LNCAP (cell line): ENCODE results near the gene PDIK1L.

Experiments used
- TF ChIP-seq, protein P1 (sequence below): fragments of 450-650 bp; IDR thresholded peaks from 2 replicates; pipeline ENCODE4 v1.5.1; 2017; ENCODE audit warnings: mild to moderate bottlenecking

The PDIK1L gene

DNA sequence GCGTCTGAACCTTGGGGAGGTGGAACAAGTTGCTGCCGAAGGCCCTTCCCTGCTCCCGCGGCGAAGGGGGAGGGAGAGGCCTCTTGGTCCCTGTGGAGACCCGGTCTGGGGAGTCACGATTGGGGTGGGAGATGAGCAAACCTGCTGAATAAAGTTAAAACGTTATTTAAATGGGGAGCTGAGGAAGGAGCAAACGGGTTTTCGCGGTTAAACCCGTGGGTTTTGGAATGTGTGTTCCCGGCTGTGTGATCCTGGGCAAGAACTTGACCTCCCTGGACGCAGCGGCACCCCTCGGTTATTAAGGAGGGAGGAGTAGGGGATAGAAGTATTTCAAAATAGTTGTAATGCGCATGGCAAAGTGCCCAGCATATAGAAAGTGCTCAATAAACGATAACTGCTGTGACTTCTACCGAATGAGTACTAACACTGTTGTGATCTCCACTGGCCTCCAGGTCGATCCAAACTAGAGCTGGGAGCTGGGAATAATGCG is 50.6 kb downstream of the PDIK1L start:
- TF ChIP-seq, protein P1, sequence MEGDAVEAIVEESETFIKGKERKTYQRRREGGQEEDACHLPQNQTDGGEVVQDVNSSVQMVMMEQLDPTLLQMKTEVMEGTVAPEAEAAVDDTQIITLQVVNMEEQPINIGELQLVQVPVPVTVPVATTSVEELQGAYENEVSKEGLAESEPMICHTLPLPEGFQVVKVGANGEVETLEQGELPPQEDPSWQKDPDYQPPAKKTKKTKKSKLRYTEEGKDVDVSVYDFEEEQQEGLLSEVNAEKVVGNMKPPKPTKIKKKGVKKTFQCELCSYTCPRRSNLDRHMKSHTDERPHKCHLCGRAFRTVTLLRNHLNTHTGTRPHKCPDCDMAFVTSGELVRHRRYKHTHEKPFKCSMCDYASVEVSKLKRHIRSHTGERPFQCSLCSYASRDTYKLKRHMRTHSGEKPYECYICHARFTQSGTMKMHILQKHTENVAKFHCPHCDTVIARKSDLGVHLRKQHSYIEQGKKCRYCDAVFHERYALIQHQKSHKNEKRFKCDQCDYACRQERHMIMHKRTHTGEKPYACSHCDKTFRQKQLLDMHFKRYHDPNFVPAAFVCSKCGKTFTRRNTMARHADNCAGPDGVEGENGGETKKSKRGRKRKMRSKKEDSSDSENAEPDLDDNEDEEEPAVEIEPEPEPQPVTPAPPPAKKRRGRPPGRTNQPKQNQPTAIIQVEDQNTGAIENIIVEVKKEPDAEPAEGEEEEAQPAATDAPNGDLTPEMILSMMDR = no peak

DNA sequence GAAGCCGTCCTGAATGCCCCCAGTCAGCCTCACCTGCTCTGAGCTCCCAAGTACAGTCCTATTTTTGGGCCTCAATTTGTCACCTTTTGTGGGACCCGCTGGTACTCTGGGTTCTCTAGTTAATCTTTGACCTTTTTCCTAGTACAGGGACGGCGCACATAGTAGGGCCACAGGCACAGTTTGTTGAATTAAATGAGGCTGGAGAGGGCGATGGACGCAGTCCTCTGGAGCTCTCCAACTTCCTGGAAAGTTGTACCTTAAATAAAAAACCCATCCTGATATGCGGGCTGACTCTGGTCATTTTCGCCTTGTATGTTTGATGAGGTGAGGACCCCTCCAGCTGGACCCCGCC is 52.0 kb downstream of the PDIK1L start:
- TF ChIP-seq, protein P1 = no peak

DNA sequence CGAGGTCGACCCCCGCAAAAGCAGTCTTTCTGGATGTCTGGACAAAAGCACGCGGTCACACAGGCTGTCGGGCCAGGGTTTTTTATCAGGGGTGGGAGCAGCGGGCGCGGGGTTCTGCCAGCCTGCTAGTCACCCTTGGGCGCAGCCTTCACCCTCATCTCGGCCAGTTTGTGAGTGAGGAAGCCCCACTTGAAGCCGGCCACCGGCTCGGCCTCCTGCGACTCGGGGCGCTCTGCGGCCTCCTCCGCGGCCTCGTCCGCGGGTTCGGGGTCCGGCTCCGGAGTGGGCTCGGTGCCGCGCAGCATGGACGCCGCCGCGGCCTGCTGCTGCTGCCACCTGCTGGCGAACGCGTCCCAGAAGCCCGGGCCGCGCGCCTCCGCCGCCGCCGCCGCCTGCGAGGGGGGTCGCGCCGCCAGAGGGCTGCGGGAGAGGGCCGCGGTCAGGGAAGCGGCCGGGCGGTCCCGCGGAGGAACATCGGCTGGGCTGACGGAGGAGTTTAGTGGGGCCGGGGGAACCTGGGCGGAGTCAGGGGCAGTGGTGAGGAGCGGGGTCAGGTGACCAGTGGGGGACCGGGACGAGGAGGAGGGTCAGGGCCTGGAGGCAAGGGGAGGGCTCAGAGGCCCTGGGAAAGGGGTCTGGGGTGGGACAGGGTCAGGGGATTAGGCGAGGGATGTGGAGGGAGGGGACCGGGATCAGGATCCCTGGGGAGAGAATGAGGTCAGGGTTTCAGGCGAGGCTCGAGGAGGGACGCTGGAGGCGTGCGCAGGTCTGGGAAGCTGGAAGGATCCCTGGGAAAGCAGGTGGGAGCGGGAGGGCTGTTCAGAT is 52.6 kb downstream of the PDIK1L start:
- TF ChIP-seq, protein P1 = peak; percentile 62

DNA sequence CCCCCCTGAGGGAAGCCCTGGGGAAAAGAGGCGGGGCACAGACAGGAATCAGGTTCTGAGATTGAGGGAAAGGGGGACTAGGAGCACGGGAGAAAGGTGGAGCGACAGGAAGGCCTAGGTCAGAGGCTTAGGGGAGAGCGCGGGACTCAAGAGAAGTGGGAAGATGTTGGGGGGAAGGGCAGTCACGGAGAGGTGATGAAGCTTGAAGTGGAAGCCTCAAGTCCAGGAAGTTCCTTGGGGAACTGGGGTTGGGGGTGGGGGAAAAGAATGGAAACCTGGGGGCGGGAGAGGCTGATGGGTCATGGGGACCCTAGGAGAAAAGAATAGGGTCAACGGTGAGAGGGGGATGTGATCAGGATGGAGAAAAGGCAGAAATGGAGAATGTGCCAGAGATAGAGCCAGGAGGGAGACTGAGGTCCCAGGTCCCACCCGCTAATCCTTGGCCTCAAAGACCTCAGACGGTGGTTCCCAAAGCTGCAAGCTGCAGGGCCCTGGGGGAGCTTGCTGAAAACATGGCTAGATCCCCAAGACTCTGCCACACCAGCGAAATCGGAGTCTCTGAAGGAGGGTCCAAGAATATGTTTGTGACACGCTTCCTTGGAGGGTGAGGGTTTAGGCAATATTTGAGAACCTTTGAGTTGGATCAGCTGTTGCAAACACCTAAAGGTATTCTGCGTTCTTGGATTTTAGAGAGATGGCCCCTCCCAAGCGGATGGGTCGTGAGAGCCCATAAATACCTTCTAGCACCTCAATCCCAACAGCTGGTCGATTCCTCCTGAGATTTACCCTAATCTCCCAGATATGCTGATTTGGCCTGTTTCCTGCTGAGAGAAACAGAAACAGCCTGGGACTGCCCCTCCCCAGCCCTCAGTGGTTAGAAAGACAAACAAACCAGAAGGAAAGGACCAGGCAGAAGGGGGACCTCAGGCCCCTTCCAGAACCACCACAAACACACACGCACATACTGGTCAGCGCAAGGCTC is 53.5 kb downstream of the PDIK1L start:
- TF ChIP-seq, protein P1 = no peak

DNA sequence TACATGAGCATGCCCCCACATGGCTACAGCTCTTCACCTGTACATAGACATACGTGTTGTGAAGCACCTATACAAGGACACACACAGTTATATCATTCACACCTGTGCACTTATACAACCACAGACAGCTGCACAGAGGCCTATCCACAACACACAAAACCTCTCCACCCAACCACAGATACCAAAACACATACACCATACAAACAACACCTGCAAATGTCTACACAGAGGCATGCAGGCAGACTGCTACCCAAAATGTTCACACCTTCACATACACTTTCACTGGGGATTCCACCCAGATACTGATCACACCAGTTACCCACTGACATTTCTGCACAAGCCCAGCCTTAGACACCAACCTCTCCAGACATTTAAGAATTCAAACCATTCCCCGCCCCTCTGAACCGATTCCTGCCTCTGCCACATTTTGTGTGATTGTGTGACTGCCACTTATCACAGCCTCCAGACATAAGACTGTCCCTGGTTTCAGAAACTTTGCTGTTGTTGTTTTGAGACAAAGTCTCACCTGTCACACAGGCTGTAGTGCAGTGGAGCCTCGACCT is 55.2 kb downstream of the PDIK1L start:
- TF ChIP-seq, protein P1 = no peak

DNA sequence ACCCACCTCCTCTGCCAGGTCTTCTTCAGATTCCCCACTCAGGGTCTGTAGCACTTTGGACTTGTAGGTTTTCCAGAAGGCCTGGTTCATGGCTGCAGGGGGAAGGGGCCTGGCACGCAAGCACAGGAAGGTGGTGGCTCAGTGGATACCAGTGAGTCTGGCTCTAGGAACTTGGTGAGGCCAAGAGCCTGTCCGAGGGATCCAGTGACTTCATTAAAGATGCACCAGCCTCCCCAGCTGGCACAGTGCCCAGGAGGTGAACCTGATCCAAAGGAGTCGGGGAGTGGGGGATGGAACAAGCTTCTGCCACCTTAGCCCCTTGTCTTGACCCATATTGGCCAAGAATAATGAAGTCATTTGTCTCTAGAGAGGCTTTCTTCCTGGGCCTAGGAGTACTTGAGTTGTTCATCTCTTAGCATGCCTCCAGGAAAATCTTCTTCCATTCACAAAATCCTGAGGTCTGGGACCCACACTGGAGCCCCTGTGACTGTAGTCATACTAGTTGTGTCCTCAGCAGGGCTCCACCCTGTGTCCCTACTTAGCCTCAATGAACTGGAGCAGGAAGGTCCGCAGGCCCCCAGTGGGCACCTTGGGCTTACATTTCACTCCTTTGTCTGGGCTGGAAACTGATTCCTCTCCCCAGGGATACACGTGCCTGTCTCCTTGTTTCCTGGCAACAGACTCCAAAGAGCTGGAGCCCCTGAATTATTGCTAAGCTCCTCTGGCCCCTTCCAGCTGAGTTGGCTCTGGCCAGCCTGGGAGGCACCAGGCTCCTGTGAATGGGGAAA is 57.0 kb downstream of the PDIK1L start, which contains the start of gene C1orf232:
Gene C1orf232 (minus strand): TSS at position 554 of the 788 bp plus-strand sequence. CDS start 464 bp downstream, at position 90.
- TF ChIP-seq, protein P1 = no peak
